Hepatocyte (in vitro differentiated cells): ENCODE measurements around the gene DOC2A.

ENCODE experiments used
- EZH2 ChIP-seq: fragments of 200-600 bp; sonication (generic); IDR thresholded peaks from 2 replicates; pipeline ENCODE4 v1.6.1; 2016; ENCODE audit warnings: antibody characterized with exemption, mild to moderate bottlenecking, borderline replicate concordance
- EZH2phosphoT487 ChIP-seq: fragments of 200-600 bp; sonication (generic); IDR thresholded peaks from one replicate; pipeline ENCODE4 v1.6.1; 2018; ENCODE audit warnings: antibody characterized with exemption, mild to moderate bottlenecking, low read depth, moderate library complexity; ENCODE audit not compliant: unreplicated experiment, severe bottlenecking
- TF ChIP-seq, protein P1 (sequence below): fragments of 200-600 bp; sonication (generic); IDR thresholded peaks from 2 replicates; pipeline ENCODE4 v1.5.1; 2016; ENCODE audit warnings: antibody characterized with exemption, mild to moderate bottlenecking; ENCODE audit not compliant: poor library complexity

DNA sequence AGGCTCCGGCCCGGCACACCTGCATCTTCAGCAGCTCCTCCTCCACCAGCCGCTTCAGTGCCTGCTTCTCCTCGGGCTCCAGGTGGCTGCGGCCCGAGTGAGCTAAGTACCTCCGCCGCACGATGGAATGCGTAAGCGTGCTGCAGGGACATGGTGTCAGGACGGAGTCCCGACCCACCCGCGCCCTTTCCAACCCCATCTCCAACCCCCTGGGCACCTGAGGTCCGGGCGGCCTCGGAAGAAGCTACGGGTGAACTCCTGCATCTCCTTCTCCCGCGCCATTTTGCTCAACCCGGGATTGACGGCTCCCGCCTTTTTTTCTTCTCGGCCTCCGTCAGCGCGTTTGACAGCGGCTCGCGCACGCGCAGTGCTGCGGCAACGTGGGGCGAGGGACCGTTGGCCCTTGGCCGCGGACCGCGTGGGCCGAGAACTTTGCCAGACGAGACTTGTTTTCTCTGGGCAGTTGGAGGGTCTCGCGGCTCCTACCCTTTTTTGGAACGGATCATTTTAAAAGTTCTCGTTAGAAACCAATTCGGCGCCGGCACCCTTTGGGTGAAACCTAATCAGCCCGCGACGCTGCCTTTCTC is 15.4 kb downstream of the DOC2A start, which contains the start of gene HIRIP3:
- TF ChIP-seq EZH2phosphoT487 (no peak), EZH2 (no peak)
- TF ChIP-seq, protein P1, sequence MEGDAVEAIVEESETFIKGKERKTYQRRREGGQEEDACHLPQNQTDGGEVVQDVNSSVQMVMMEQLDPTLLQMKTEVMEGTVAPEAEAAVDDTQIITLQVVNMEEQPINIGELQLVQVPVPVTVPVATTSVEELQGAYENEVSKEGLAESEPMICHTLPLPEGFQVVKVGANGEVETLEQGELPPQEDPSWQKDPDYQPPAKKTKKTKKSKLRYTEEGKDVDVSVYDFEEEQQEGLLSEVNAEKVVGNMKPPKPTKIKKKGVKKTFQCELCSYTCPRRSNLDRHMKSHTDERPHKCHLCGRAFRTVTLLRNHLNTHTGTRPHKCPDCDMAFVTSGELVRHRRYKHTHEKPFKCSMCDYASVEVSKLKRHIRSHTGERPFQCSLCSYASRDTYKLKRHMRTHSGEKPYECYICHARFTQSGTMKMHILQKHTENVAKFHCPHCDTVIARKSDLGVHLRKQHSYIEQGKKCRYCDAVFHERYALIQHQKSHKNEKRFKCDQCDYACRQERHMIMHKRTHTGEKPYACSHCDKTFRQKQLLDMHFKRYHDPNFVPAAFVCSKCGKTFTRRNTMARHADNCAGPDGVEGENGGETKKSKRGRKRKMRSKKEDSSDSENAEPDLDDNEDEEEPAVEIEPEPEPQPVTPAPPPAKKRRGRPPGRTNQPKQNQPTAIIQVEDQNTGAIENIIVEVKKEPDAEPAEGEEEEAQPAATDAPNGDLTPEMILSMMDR, result no peak
